GM12878 (cell line): ENCODE measurements around the gene SEMA4G. TPM values are rescaled to one million over a fixed set of nuclear protein-coding genes. Genes with fewer than 3 reads are reported as not detected.

ENCODE experiments used
- BACH1 ChIP-seq: fragments of 450-650 bp; IDR thresholded peaks from 2 replicates; pipeline ENCODE4 v1.6.1; 2017; ENCODE audit warnings: mild to moderate bottlenecking, borderline replicate concordance
- BCL11A ChIP-seq: IDR thresholded peaks from 2 replicates; pipeline ENCODE4 v1.6.1; 2011; ENCODE audit warnings: low read depth, low read length
- CBX3 ChIP-seq: fragments of 200-600 bp; sonication (generic); IDR thresholded peaks from 2 replicates; pipeline ENCODE4 v1.6.1; 2016; ENCODE audit warnings: low read depth, borderline replicate concordance
- EED ChIP-seq: sonication (generic); IDR thresholded peaks from 2 replicates; pipeline ENCODE4 v1.6.1; 2016; ENCODE audit warnings: antibody characterized with exemption, low read depth
- FOXK2 ChIP-seq: fragments of 450-650 bp; IDR thresholded peaks from 2 replicates; pipeline ENCODE4 v1.6.1; 2017; ENCODE audit warnings: mild to moderate bottlenecking, moderate library complexity
- FOXM1 ChIP-seq: IDR thresholded peaks from 2 replicates; pipeline ENCODE4 v1.6.1; 2012; ENCODE audit warnings: low read depth, mild to moderate bottlenecking, inconsistent platforms, low read length, moderate library complexity
- IRF3 ChIP-seq: fragments of 450-650 bp; IDR thresholded peaks from 2 replicates; pipeline ENCODE4 v1.6.1; 2014; ENCODE audit warnings: mild to moderate bottlenecking
- MYC ChIP-seq: IDR thresholded peaks from 2 replicates; pipeline ENCODE4 v1.6.1; 2011; ENCODE audit warnings: mild to moderate bottlenecking, low read length, moderate library complexity, inconsistent platforms; ENCODE audit not compliant: insufficient read depth, insufficient replicate concordance, insufficient read length, severe bottlenecking
- NKRF ChIP-seq: fragments of 450-650 bp; conservative IDR thresholded peaks from 2 replicates; pipeline ENCODE4 v1.6.1; 2017; ENCODE audit warnings: mild to moderate bottlenecking, moderate library complexity
- PRDM15 ChIP-seq: fragments of 450-650 bp; formaldehyde crosslinking; IDR thresholded peaks from 2 replicates; pipeline ENCODE4 v1.4.0; 2020; ENCODE audit warnings: mild to moderate bottlenecking, moderate library complexity
- RELA ChIP-seq: fragments of 450-650 bp; IDR thresholded peaks from 2 replicates; pipeline ENCODE4 v1.8.0; 2014; ENCODE audit warnings: borderline replicate concordance; ENCODE audit not compliant: partially characterized antibody
- TBL1XR1 ChIP-seq: IDR thresholded peaks from 2 replicates; pipeline ENCODE4 v1.6.1; 2012; ENCODE audit warnings: low read depth, low read length, improper control_type of control experiment
- USF1 ChIP-seq: IDR thresholded peaks from 2 replicates; pipeline ENCODE4 v1.6.1; 2011; ENCODE audit warnings: borderline replicate concordance, low read depth, mild to moderate bottlenecking, moderate library complexity, mixed read lengths, low read length; ENCODE audit not compliant: insufficient read depth; ENCODE audit errors: extremely low read length
- USF2 ChIP-seq: IDR thresholded peaks from 2 replicates; pipeline ENCODE4 v1.6.1; 2011; ENCODE audit warnings: low read depth, low read length, improper control_type of control experiment, borderline replicate concordance
- ZBTB40 ChIP-seq: fragments of 450-650 bp; IDR thresholded peaks from 2 replicates; pipeline ENCODE4 v1.6.1; 2016; ENCODE audit warnings: mild to moderate bottlenecking, moderate library complexity, borderline replicate concordance
- polyA plus RNA-seq, 11 experiments: library from polyadenylated mRNA; depleted of rRNA in 4 of 11; unstranded in 6 of 11; stranded (reverse) in 5 of 11; fragments of >200 nt; fragmentation: Nextera tagmentation in 4 of 11; fragmentation: Illumina TruSeq in 1 of 11; extraction: Ambion mirVana in 4 of 11; extraction: Trizol in 1 of 11; gene quantifications; 1 replicate in 1 of 11; 2 replicates in 10 of 11; pipeline versions ENCODE4 v1.2.1 to v1.2.3, GENCODE V29; 2011 to 2016; ENCODE audit warnings: inconsistent platforms in 2 of 11, missing spikeins in 2 of 11, low read depth in 1 of 11
- total RNA-seq, 4 experiments: library from RNA; depleted of rRNA in 3 of 4; stranded (reverse); fragments of >200 nt in 3 of 4; fragmentation: Illumina TruSeq in 1 of 4; extraction: Trizol in 1 of 4; gene quantifications; 2 replicates each; pipeline versions ENCODE4 v1.2.1 to v1.2.3, GENCODE V29; 2013 to 2021

Gene SEMA4G
- total and polyA plus RNA-seq, 10 of the 15 experiments (the other 5 are each of a cell fraction or from before 2014, with no cell fraction given), result 0.09 to 2.3 (median 0.44) TPM; not detected in 4

GRCh38 chr10:100997360-100998182 lies 28.3 kb downstream of the SEMA4G start (continued):
- TF ChIP-seq ZBTB40 (no peak), BACH1 (peak; percentile 50), EED (peak; percentile 89), NKRF (peak; percentile 59; the same call in 1 of the 2 replicates), IRF3 (no peak), USF1 (peak; percentile 80), FOXM1 (peak; percentile 66; the same call in 1 of the 2 replicates), TBL1XR1 (no peak), MYC (peak; percentile 9), RELA (no peak), BCL11A (no peak), USF2 (peak; percentile 43), FOXK2 (peak; percentile 74), PRDM15 (CRISPR knock-in tag) (no peak), CBX3 (no peak)
